ENCODE data around the gene RPL10. TPM values are rescaled to one million over a fixed set of nuclear protein-coding genes. Genes with fewer than 3 reads are reported as not detected.

Gene RPL10
- total and polyA plus RNA-seq, 2 of the 13 experiments (the other 11 are each of a cell fraction or from before 2014, with no cell fraction given) = 2,381 to 4,713 TPM

GRCh38 chrX:154398668-154399526 lies 720 bp downstream of the RPL10 start (continued):
- TF ChIP-seq ZNF570 (CRISPR knock-in tag; IDR thresholded peaks at IDR 0.05; ENCODE audit: borderline replicate concordance) (no peak), HOXA9 (CRISPR knock-in tag; IDR thresholded peaks at IDR 0.05; ENCODE audit: borderline replicate concordance) (0 out of 2 replicates have a peak, but pooled peaks have one; percentile 5), ZFX (CRISPR knock-in tag; IDR thresholded peaks at IDR 0.05; ENCODE audit: low read depth) (peak; percentile 27; the same call in 1 of the 2 replicates), MYC (CRISPR knock-in tag; IDR thresholded peaks at IDR 0.05; ENCODE audit: borderline replicate concordance) (peak; percentile 82), ETS1 (CRISPR knock-in tag; IDR thresholded peaks at IDR 0.05) (no peak), PAWR (CRISPR knock-in tag; IDR thresholded peaks at IDR 0.05; ENCODE audit: borderline replicate concordance) (no peak), RAD21 (CRISPR knock-in tag; IDR thresholded peaks at IDR 0.05) (peak; percentile 15; the same call in 1 of the 2 replicates), HNRNPH1 (optimal IDR thresholded peaks at IDR 0.05; ENCODE audit: low read depth, low read length) (no peak), MIER3 (CRISPR knock-in tag; IDR thresholded peaks at IDR 0.05; ENCODE audit: borderline replicate concordance) (no peak), ZNF83 (CRISPR knock-in tag; IDR thresholded peaks at IDR 0.05; ENCODE audit: borderline replicate concordance) (no peak), TMF1 (CRISPR knock-in tag; IDR thresholded peaks at IDR 0.05; ENCODE audit: low read depth) (no peak), MAF1 (CRISPR knock-in tag; IDR thresholded peaks at IDR 0.05; ENCODE audit: borderline replicate concordance) (no peak), XRCC5 (optimal IDR thresholded peaks at IDR 0.05; ENCODE audit: low read length) (peak; percentile 33), MLXIP (CRISPR knock-in tag; IDR thresholded peaks at IDR 0.05; ENCODE audit: borderline replicate concordance) (no peak), NONO (IDR thresholded peaks at IDR 0.05) (no peak), NONO (CRISPR knock-in tag; conservative IDR thresholded peaks at IDR 0.05) (no peak), HNRNPK (IDR thresholded peaks at IDR 0.05; ENCODE audit: low read depth, low read length, poor library complexity, severe bottlenecking) (no peak), BRD4 (CRISPR knock-in tag; IDR thresholded peaks at IDR 0.05) (no peak), HMGXB4 (CRISPR knock-in tag; IDR thresholded peaks at IDR 0.05; ENCODE audit: borderline replicate concordance in 1 of 2, low read depth in 1 of 2) (peak; percentile 35 to 49; a peak in 1 of 4 replicates)

Measured in HepG2 (cell line).